Amniotic stem cell (primary cell): Measurements from ENCODE around the gene DOCK11.
A peak's percentile ranks its signal among the peaks of the same experiment; 100 is the strongest.
"Not testable (repeated sequence)": the region's sequence is repeated elsewhere in the genome, so short reads cannot be mapped to it uniquely, and the experiment has no call there.

Experiments
- DNase-seq: peaks from one replicate; lab custom pipeline; 2025; lab: John Stamatoyannopoulos, UW

The DOCK11 gene

DNA sequence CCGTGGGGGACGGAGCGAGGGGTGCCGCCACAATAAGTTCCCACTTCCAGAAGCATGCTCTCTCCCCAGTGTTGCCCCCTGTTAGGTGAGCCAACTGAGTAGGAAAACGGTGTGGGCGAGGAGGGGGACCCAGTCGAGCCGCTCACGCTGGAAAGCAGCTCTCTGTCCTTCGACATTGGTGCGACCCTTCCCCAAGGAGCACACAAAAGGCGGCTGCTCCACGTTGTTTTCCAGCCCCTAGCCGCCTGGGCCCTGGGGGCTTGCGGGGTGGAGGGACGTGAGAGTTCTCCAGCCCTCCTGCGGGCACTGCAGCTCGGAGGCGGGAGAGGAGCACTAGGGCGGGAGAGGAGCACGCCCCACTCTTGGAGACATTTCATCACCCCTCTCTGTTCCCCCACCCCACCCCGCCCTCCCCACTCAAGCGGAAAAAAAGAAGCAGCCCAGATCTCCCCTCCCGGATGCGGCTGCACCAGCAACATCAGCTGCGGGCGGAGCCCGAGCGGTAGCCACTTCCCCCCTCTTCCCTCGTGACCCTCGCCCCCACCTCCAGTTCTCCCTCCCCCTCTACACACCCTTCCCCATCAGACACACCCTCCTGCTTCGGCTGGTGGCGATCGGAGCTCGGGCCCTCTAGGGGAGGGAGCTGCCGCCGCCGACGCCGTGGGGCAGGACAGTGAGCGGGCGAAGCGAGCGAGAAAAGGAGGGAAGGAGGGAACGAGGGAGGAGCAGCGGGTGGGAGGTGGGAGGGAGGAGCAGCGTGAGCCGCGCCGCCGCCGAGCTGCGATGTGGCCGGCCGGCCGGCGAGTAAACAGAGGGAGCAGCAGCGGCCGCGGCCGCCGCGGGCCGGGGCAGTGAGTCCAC lies at the start of gene DOCK11:
Gene DOCK11, plus strand, starts transcription at position 755 of the 861 bp plus-strand sequence. CDS start 157 bp downstream, outside the sequence.
- peak; percentile 33 for DNase-seq

DNA sequence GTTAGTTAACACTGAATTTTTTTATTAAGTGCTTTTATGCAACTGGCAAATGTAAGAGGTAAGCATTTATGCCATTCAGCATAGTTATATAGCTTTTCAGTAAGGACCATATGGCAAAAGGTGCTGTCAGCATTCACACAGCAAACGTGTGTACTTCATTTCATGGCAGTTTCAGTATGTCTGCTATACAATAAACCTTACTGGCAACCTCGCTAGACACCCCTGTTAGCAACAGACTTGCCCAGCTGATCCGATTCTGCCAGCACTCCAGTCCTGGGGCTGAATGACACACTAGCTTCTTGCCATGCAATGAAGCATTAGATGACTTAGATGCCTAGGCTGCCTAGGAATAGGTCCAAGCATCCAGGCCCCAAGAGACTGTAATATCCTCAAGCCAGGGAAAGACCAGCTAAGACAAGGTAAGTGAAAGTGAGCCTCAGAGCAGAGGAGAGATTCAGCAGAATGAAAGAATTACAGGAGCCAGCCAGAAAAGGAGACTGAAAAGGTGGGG lies 47.3 kb upstream of the DOCK11 start:
- DNase-seq = peak; percentile 14

DNA sequence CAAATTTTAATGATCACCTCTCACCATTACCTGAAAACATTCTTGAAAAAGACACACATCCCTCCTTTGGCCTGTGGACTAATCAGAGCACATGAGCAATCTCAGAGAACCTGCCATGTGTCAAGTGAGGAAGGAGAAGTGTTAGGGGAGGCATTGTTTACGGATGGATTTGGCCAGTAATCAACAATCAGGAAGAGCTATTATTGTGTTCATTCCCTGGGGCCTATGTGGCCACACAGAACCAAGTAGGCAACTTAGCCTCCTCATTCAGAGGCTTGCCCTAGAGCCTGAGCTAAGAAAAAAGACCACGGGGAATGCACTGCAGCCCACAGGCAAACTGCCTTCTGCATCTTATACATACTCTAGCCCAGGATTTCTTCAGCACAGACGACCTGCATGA lies 40.6 kb upstream of the DOCK11 start:
- no peak for DNase-seq

DNA sequence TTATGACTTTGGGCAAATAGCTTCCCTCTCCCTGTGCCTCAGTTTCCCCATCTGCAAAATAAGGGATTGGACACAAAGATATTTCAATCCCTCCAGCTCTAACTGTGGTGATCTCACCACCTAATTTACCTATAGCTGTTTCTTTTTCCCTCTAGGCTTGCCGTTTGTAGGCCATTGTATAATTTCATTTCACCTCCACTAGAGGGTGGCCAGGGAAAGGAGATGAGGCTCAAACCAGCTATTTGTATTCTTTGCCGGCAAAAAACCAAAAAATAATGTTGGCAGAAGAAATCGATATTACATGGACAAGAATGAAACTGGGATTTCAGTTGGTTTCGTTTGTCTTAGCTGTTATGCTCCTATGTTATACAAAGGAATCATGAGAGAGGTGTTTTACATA lies 36.1 kb upstream of the DOCK11 start:
- DNase-seq = no peak

DNA sequence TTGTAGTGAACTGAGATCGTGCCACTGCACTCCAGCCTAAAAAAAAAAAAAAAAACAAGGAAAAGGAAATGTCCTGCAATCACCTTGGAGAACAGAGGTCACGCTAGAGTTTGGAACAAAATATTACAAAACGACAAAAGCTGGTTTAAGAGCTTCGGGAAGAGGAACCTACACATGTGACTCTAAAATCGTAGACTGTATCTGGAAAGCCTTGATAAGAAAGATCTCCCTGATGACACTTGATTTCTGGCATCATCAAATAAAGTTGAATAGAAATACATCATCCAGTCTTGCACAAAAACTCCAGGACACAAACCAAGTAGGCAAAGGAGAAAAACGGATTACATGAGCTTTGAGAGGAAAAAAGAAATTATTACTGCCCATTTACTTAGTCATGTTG lies 31.1 kb upstream of the DOCK11 start:
- DNase-seq = no peak

DNA sequence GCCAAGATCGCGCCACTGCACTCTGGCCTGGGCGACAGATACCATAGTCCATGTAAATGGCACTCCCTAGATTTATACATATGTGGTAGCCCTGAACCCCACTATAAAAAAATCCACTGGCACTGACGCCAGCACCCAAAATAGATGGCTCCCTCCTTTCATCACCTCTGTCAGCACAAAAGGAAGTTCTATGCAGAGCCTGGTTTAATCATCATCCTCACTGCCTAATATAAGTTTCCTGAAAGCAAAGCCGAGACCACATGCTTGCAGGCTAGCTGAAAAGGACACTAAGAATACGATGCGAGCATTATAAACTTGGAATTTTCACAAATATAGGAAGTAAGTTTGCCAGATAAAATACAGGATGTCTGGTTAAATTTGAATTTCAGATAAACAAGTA lies 27.5 kb upstream of the DOCK11 start:
- no peak for DNase-seq

DNA sequence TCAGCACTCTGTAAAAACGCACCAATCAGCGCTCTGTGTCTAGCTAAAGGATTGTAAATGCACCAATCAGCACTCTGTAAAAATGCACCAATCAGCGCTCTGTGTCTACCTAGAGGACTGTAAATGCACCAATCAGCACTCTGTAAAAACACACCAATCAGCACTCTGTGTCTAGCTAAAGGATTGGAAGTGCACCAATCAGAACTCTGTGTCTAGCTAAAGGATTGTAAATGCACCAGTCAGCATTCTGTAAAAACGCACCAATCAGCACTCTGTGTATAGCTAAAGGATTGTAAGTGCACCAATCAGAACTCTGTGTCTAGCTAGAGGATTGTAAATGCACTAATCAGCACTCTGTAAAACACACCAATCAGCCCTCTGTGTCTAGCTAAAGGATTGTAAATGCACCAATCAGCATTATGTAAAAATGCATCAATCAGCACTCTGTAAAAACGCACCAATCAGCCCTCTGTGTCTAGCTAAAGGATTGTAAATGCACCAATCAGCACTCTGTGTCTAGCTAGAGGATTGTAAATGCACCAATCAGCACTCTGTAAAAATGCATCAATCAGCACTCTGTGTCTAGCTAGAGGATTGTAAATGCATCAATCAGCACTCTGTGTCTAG lies 24.8 kb upstream of the DOCK11 start:
- DNase-seq = not testable (repeated sequence)

DNA sequence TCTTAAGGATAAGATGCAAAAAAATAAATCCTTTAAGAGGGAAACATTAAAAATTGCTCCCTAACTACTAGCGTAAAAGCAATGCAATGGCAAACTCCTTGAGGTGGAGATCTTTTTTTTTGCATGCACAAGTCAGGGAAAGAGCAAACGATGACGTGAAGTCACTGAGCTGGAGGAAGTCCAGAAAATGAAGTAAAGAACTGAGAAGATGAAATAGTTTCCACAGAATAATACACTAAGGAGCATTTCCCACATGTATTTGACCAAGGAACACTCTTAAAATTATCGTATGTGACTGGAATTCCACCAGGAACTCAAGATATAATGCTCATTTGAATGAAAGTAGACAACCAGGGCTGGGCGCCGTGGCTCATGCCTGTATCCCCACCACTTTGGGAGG lies 21.0 kb upstream of the DOCK11 start:
- no peak for DNase-seq

DNA sequence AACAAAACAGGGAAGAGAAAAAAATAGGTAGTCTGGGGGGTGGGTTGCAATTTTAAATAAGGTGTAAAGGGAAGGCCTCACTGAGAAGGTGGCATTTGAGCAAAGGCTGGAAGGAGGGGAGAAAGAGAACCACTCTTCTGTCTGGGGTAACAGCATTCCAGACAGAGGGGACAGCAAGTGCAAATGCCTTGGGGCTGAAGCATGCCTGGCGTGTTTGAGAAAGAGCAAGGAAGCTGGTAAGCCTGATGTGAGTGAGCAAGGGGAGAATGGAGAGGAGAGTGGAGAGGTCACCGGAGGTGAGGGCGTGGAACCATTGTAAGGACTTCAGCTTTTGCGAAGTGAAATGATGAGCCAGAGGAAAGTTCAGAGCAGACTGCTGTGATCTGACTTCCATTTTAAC lies 19.7 kb upstream of the DOCK11 start:
- no peak for DNase-seq

DNA sequence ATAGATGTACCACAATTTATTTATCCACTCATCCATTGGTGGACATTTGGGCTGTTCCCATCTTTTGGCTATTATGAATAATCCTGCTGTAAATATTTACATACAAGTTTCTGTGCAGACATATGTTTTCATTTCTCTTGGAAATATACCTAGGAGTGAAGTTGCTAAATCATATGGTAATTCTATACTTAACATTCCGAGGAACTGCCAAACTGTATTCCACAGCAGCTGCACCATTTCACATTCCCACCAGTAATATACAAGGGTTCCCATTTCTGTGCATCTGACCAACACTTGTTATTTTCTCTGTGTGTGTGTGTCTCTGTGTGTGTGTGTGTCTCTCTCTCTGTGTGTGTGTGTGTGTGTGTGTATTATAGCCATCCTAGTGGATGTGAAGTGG lies 15.4 kb upstream of the DOCK11 start:
- no peak for DNase-seq

DNA sequence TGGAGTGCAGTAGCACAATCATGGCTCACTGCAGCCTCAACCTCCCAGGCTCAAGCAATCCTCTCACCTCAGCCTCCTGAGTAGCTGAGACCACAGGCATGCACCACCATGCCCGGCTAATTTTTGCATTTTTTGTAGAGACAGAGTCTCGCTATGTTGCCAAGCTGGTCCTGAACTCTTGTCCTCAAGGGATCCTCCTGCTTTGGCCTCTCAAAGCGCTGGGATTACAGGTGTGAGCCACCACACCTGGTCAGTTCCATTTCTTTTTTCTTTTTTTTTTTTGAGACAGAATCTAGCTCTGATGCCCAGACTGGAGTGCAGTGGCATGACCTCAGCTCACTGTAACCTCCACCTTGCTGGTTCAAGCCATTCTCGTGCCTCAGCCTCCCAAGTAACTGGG lies 13.2 kb upstream of the DOCK11 start:
- DNase-seq = not testable (repeated sequence)

DNA sequence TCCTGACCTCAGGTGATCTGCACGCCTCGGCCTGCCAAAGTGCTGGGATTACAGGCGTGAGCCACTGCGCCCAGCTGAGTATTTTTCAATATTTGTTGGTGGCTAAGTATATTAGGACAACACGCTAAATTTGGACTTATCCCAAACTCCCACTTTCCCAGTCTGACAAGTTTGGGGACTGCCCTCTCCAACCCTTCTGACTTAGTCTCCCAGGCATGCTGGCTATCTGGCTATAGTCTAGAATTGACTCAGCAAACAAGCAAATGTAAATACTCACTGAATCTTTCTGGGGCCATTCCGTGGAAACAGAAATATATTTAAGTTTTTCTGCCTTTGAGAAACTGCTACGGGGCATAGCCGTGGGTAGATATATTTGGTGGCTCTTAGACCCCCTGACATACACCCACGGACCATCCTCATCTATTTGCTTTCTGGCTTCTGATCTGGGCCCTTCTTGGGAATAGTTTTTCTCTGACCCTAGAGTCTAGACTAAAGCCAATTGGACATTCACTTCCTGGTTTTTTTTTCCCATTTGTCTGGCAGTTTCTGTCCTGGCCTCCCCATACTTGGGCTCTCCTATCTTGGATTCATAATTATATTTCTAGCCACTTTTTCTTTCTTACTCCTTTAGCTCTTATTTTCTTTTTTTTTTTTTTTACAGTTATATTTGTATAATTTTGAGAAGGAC lies 11.3 kb upstream of the DOCK11 start:
- DNase-seq = no peak

DNA sequence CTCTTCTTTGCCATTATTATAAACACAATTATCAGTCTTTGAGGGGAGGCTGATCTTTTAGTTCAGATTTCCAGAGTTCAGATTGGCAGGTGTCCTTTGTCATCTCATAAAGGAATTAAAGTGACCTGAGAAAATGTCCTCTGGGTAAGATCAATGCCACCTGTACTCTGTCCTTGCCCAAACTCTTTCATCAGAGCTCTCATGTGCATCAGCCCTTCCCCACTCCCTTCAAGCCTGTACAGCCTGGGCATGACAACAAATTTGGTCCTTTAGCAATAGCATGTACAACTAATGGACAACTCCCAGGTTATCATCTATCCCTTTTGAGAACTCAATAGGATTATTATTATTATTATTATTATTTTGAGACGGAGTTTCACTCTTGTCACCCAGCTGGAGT lies 8.9 kb upstream of the DOCK11 start:
- not testable (repeated sequence) for DNase-seq

DNA sequence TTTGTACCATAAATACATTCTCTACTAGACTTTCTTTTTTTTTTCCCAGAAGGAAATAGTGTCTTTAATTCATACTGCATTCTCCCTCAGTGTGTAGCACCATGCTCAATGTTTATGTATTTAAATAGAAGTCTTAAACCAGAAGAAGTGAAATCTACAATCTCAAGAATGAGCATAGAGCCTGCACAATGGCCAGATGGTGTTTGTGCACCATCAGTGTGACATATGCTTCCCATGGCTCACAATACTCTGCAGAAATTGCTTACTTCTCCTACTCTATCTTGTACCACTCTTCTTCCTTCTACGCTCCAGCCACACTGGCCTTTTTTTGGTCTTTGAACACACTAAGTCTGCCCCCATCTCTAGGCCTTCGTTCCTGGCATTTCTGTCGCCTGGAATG lies 2.6 kb upstream of the DOCK11 start:
- no peak for DNase-seq

DNA sequence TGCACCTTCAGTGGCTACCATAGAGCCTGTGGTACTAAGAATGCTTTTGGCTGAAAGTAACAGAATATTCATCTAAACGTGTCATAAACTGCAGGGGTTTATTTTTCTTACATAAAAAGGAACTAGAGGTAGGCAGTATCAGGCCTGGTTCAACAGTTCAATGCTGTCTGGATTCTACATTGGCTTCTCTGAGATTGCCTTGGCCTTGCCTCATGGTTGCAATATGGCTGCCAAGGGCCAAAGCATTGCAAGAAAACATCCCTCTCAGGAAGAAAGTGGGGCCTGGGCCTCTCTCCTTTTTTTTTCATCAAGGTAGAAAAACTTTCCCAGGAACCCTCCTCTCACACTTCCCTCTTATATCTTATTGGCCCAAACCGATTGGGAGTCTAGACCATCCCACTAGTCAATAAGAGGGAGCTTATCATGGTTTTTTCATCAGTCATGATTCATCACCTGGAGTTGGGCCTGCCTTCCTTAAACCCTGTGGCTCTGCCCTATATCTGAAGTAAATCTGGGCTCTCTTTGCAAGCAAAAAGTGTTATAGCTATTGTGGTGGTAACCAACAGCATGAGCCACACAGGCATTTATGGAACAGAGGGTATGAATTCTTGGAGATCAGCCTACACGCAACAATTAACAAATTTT lies 1.8 kb upstream of the DOCK11 start:
- DNase-seq = no peak

DNA sequence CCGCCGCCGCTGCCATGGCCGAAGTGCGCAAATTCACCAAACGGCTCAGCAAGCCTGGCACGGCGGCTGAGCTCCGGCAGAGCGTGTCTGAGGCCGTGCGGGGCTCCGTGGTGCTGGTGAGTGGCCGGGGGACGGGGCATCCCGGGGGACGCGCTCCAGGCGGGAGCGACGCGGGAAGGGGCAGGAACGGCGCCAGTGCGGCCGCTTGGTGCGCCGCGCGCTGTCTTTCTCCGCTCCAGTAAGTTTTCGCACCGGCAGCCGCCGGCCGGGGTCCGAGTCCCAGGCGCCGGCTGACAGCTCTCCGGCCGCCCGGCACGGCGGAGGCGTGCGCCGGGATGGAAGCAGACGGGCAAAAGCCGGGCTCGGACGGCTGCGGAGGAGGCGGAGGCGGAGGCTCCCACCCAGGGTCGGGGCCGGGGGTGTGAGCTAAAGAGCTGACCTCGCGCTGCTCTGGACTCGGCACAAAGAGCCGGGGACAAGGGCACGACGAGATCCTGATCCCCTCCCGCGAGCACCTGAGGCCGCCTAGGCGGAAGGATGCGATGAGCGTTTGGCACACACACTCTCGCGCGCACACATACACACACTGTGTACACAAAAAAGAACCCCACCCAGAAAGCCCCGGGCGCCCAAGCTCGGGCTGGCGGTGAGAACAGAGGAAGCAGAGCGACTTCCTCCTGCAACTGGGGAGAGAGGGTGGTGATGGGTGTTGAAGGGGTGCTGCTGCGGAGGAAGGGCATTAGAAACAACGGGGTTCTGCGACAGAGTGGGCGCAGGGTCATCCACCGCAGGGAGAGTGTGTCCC lies 545 bp downstream of the DOCK11 start:
- DNase-seq = no peak

DNA sequence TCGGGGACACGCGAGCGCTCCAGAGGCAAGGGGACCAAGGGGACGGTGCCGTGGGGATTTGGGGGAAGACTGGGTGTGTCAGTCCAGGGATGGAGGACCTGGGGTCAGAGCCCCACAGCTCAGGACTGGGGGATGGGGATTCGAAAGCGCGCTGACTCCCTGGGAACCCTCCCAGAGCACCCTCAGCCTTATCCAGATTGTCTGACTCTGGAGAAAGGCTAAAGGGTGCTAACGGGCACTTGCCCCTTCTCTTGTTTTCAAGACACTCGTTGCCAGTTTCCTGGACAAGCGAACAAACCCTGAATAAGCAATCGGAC lies 1.1 kb downstream of the DOCK11 start:
- no peak for DNase-seq

DNA sequence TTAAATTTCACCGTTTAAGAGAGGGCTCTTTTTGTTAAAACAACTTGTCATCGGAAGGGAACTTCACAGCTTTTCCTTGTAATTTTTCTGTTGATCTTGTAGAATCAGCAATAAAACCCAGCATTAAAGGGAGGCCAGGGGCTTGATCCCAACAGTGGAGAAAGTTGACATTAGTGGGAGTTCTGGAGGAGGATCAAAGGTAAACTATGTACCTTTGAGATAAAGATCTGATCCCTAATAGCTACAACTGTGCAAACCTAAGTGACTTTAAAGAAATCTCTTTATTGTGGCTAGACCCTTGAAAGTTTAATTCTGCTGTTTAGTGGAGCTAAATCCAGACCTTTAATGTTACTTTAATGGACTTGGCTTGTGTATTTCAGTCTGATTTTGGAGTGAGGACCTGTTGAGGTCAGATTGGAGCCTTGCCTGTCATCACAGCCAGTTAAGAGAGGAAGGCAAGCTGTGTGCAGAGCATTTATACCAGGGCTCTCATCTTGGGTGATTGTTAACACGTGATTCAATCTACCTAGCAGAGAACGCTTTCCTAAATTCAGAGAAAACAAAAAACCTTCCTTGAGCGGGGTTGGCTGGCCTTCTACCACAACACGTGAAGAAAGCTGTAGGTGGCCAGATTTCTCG lies 1.7 kb downstream of the DOCK11 start:
- DNase-seq = no peak

DNA sequence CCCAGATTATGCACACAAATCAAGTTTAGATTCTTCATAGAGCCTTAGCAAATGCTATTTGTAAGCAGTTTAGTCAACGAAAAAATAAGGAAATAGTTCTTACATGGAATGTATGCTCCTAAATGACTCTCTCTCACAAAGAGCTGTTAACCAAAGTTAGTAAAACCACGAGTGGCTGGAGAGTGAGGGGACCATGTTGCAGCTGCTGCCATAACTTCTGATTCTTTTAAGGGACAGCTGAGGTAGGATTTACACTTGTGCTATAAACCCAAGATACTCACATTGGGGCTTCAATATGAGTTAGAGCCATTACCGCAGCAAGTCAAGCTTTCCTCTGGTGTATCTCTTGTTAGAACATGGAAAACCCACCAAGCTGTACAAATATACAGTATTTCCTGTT lies 2.7 kb downstream of the DOCK11 start:
- no peak for DNase-seq

DNA sequence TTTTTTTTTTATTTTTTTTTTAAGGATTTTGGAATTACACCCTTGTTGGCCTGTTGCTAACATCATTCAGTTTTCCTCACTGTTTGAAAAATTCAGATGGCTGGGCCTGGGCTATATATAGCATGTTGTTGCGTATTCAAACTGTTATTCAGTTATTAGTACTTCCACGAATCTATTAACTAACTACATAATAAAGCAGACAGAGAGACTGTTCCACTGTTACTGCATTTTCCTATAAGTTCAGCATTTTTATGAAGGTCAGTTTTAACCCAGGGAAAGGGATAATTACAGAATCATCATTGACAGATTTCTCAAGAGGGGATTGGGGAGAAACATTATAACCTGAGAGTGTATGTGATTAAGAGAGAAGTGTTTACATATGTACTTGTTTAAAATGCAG lies 3.1 kb downstream of the DOCK11 start:
- no peak for DNase-seq

DNA sequence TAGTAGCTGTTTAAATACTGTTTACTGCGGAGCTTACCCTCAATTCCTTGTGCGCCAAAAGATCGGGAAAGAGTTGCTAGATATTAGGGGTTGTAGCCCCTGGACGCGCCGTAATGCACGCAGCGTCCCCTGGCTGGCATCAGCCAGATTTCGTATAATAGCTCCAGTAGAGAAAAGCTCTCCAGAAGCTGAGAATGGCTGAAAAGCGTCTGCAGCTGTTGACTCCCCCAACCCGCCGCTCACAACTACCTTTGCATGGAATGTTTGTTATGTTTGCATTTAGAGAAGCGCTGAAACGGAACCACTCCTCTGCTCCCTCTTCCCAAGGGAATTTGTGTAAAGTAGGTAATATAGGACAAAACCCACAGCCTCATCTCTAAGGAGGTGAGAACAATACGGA lies 3.7 kb downstream of the DOCK11 start:
- DNase-seq = no peak
